Natural killer cell (primary cell): ENCODE data around the gene BHLHA15. TPM values are rescaled to one million over a fixed set of nuclear protein-coding genes. Genes with fewer than 3 reads are reported as not detected.

ENCODE experiments used
- ATAC-seq, 3 donors: fragments of 150-1000 bp in 2 of 3; fragments of 200-7000 bp in 1 of 3; cut with Tn5 transposase; 1 replicate in 1 of 3; 2 replicates in 2 of 3; pipeline ENCODE4 v1.10.0; 2021; ENCODE audit warnings: mild to moderate bottlenecking in 2 of 3, moderate library complexity in 2 of 3
- DNase-seq, 2 donors: peaks; one replicate each; pipeline versions ENCODE4 v3.0.0 to v3.0.0-alpha.2; 2013 to 2021; ENCODE audit warnings: mixed read lengths in 1 of 2
- H3K27ac ChIP-seq: one replicate; pipeline ENCODE4 v1.5.1; 2013; ENCODE audit warnings: mild to moderate bottlenecking, low read length
- H3K27me3 ChIP-seq: one replicate; pipeline ENCODE4 v1.6.1; 2013; ENCODE audit warnings: low read length; ENCODE audit not compliant: control insufficient read depth, insufficient read depth
- H3K36me3 ChIP-seq: one replicate; pipeline ENCODE4 v1.6.1; 2013; ENCODE audit warnings: low read length; ENCODE audit not compliant: control insufficient read depth, insufficient read depth
- H3K4me1 ChIP-seq: one replicate; pipeline ENCODE4 v1.6.1; 2013; ENCODE audit warnings: low read length; ENCODE audit not compliant: control insufficient read depth, insufficient read depth
- H3K4me3 ChIP-seq: one replicate; pipeline ENCODE4 v1.5.1; 2013; ENCODE audit warnings: low read length
- H3K9me3 ChIP-seq: one replicate; pipeline ENCODE4 v1.6.1; 2013; ENCODE audit warnings: low read length; ENCODE audit not compliant: control insufficient read depth, insufficient read depth
- H3K27ac Mint-ChIP-seq, 2 donors: one replicate each; pipeline ENCODE4 v1.8.0; 2022; ENCODE audit warnings: mild to moderate bottlenecking in 2 of 2, mixed read lengths in 2 of 2, moderate library complexity in 1 of 2
- H3K27me3 Mint-ChIP-seq, 2 donors: one replicate each; pipeline ENCODE4 v1.8.0; 2022; ENCODE audit warnings: low read depth in 2 of 2, mixed read lengths in 2 of 2
- H3K36me3 Mint-ChIP-seq: one replicate; pipeline ENCODE4 v1.8.0; 2022; ENCODE audit warnings: mixed read lengths
- H3K4me1 Mint-ChIP-seq, 2 donors: one replicate each; pipeline ENCODE4 v1.8.0; 2022; ENCODE audit warnings: mixed read lengths in 2 of 2
- H3K4me3 Mint-ChIP-seq: one replicate; pipeline ENCODE4 v1.8.0; 2022; ENCODE audit warnings: mild to moderate bottlenecking, moderate library complexity, mixed read lengths
- H3K9me3 Mint-ChIP-seq, 2 donors: one replicate each; pipeline ENCODE4 v1.8.0; 2022; ENCODE audit warnings: mixed read lengths in 2 of 2
- CTCF ChIP-seq: fragments of 200-600 bp; IDR thresholded peaks from one replicate; pipeline ENCODE4 v1.8.0; 2022; ENCODE audit warnings: antibody characterized with exemption
- WGBS: methylation state at CpG from one replicate; pipeline ENCODE4 v1.1.7; 2013; ENCODE audit warnings: missing lambda C conversion rate; ENCODE audit not compliant: insufficient coverage; 5-methylcytosine and 5-hydroxymethylcytosine counted together
- intact Hi-C: fragments of 100-400 bp; cut with micrococcal nuclease; formaldehyde crosslinking; loops from one replicate; pipeline ENCODE4 v1.14.2; 2022
- total RNA-seq, 4 donors: library from RNA; stranded (reverse); fragments of 120-200 nt in 1 of 4; gene quantifications; one replicate each; pipeline versions ENCODE4 v1.2.3 to v1.2.4, GENCODE V29; 2013 to 2022

Gene BHLHA15
- total RNA-seq, 3 donors from 2014 or later (not counting 1 experiment from before 2014, with no cell fraction given), result 3.3 TPM; not detected in 2

- no peaks in the 10 kb centered on the region for H3K27me3 ChIP-seq
- no peaks in the 10 kb centered on the region for H3K27me3 Mint-ChIP-seq
- TF ChIP-seq CTCF, result no peak
- no peak overlapping the region for H3K4me3 ChIP-seq
- intact Hi-C loops, result no loop called here
- H3K9me3 Mint-ChIP-seq, result no peaks in the 10 kb centered on the region
- H3K9me3 ChIP-seq, result no peaks in the 10 kb centered on the region
- no peak overlapping the region for H3K4me3 Mint-ChIP-seq
- 93% methylated on average over 11 of the region's 11 CpGs for WGBS
- no peaks in the 10 kb centered on the region for H3K36me3 Mint-ChIP-seq
- H3K4me1 ChIP-seq, result no peaks in the 10 kb centered on the region
- DNase-seq (no peak), ATAC-seq (no peak)
- H3K27ac Mint-ChIP-seq, result no peak overlapping the region
- no peaks in the 10 kb centered on the region for H3K4me1 Mint-ChIP-seq
- no peak overlapping the region for H3K27ac ChIP-seq
- peaks cover 22% of the 10 kb centered on the region for H3K36me3 ChIP-seq
Measured at GRCh38 chr7:98235901-98236300, 24.7 kb downstream of the BHLHA15 start.

GRCh38 chr7:98236355-98237185 lies 25.3 kb downstream of the BHLHA15 start:
- H3K9me3 Mint-ChIP-seq, result no peaks in the 10 kb centered on the region
- WGBS, result 96% methylated on average over 25 of the region's 25 CpGs
- DNase-seq (no peak), ATAC-seq (peak in 1 of 3 donors; percentile 37)
- no peak overlapping the region for H3K4me3 ChIP-seq
- H3K36me3 Mint-ChIP-seq, result no peaks in the 10 kb centered on the region
- no peaks in the 10 kb centered on the region for H3K27me3 Mint-ChIP-seq
- no peak overlapping the region for H3K27ac ChIP-seq
- no peaks in the 10 kb centered on the region for H3K9me3 ChIP-seq
- no peaks in the 10 kb centered on the region for H3K27me3 ChIP-seq
- no peak overlapping the region for H3K4me3 Mint-ChIP-seq
- H3K4me1 Mint-ChIP-seq, result no peaks in the 10 kb centered on the region
- H3K4me1 ChIP-seq, result no peaks in the 10 kb centered on the region
- intact Hi-C loops, result no loop called here
- no peak overlapping the region for H3K27ac Mint-ChIP-seq
- no peak for TF ChIP-seq CTCF
- peaks cover 23% of the 10 kb centered on the region for H3K36me3 ChIP-seq

- peaks cover 21% of the 10 kb centered on the region for H3K36me3 ChIP-seq
- ATAC-seq (no peak), DNase-seq (no peak)
- intact Hi-C loops, result no loop called here
- no peaks in the 10 kb centered on the region for H3K9me3 ChIP-seq
- Mint-ChIP-seq H3K27me3 (no peaks in the 10 kb centered on the region), H3K36me3 (no peaks in the 10 kb centered on the region), H3K4me3 (no peak overlapping the region), H3K4me1 (no peaks in the 10 kb centered on the region), H3K9me3 (no peaks in the 10 kb centered on the region), H3K27ac (no peak overlapping the region)
- 100% methylated on average over 4 of the region's 4 CpGs for WGBS
- no peaks in the 10 kb centered on the region for H3K4me1 ChIP-seq
- H3K27me3 ChIP-seq, result no peaks in the 10 kb centered on the region
- H3K4me3 ChIP-seq, result no peak overlapping the region
- no peak overlapping the region for H3K27ac ChIP-seq
- TF ChIP-seq CTCF, result no peak
Measured at GRCh38 chr7:98238076-98238475, 26.8 kb downstream of the BHLHA15 start.

GRCh38 chr7:98238976-98239375 lies 27.7 kb downstream of the BHLHA15 start:
- H3K27me3 ChIP-seq, result no peaks in the 10 kb centered on the region
- TF ChIP-seq CTCF, result no peak
- peaks cover 22% of the 10 kb centered on the region for H3K36me3 ChIP-seq
- H3K4me3 ChIP-seq, result no peak overlapping the region
- H3K27me3 Mint-ChIP-seq, result no peaks in the 10 kb centered on the region
- H3K27ac ChIP-seq, result no peak overlapping the region
- no peaks in the 10 kb centered on the region for H3K4me1 Mint-ChIP-seq
- 97% methylated on average over 9 of the region's 9 CpGs for WGBS
- H3K4me1 ChIP-seq, result no peaks in the 10 kb centered on the region
- intact Hi-C loops, result no loop called here
- DNase-seq (no peak), ATAC-seq (no peak)
- no peaks in the 10 kb centered on the region for H3K9me3 Mint-ChIP-seq
- H3K4me3 Mint-ChIP-seq, result no peak overlapping the region
- no peaks in the 10 kb centered on the region for H3K9me3 ChIP-seq
- H3K27ac Mint-ChIP-seq, result no peak overlapping the region
- no peaks in the 10 kb centered on the region for H3K36me3 Mint-ChIP-seq
